Keratinocyte (primary cell): ENCODE data around the gene DACT2. TPM values are rescaled to one million over a fixed set of nuclear protein-coding genes. Genes with fewer than 3 reads are reported as not detected.

Experiments used
- DNase-seq: peaks from one replicate; pipeline ENCODE4 v3.0.0-alpha.2; 2011; ENCODE audit warnings: low read depth, missing footprints, low spot score
- FAIRE-seq: peaks from 2 replicates; lab custom pipeline; 2011; peaks lifted over from hg19 to GRCh38; lab: Jason Lieb, UNC
- H2AFZ ChIP-seq: 2 replicates; pipeline ENCODE4 v1.6.0; 2012; ENCODE audit warnings: low read length, control low read depth, inconsistent platforms; ENCODE audit not compliant: control insufficient read depth
- H3K27ac ChIP-seq: 2 replicates; pipeline ENCODE4 v1.5.1; 2011; ENCODE audit warnings: low read length; ENCODE audit not compliant: control insufficient read depth, insufficient read depth
- H3K27me3 ChIP-seq: 3 replicates; pipeline ENCODE4 v1.6.0; 2011; ENCODE audit warnings: low read length; ENCODE audit not compliant: control insufficient read depth, insufficient read depth; ENCODE audit errors: extremely low read depth
- H3K36me3 ChIP-seq, 2 experiments: 2 replicates in 1 of 2; 3 replicates in 1 of 2; pipeline ENCODE4 v1.5.1; 2011; ENCODE audit warnings: low read length in 2 of 2, mild to moderate bottlenecking in 1 of 2; ENCODE audit not compliant: control insufficient read depth in 2 of 2, insufficient read depth in 2 of 2; ENCODE audit errors: extremely low read depth in 1 of 2
- H3K4me1 ChIP-seq: 3 replicates; pipeline ENCODE4 v1.5.1; 2011; ENCODE audit warnings: low read length; ENCODE audit not compliant: control insufficient read depth, insufficient read depth; ENCODE audit errors: extremely low read depth
- H3K4me2 ChIP-seq: 3 replicates; pipeline ENCODE4 v1.6.0; 2011; ENCODE audit warnings: low read depth, low read length; ENCODE audit not compliant: control insufficient read depth, insufficient read depth; ENCODE audit errors: extremely low read depth
- H3K4me3 ChIP-seq, 3 experiments: fragments of 200-600 bp in 1 of 3; sonication (generic) in 1 of 3; 2 replicates in 2 of 3; 3 replicates in 1 of 3; pipeline ENCODE4 v1.5.1; 2011 to 2016; ENCODE audit warnings: low read length in 3 of 3, mild to moderate bottlenecking in 3 of 3, control low read depth in 2 of 3, inconsistent platforms in 1 of 3, low read depth in 1 of 3, mixed read lengths in 1 of 3, mixed run types in 1 of 3, moderate library complexity in 1 of 3; ENCODE audit not compliant: control insufficient read depth in 2 of 3, insufficient read depth in 2 of 3; ENCODE audit errors: extremely low read depth in 1 of 3
- H3K79me2 ChIP-seq: 2 replicates; pipeline ENCODE4 v1.6.0; 2012; ENCODE audit warnings: low read length; ENCODE audit not compliant: control insufficient read depth, insufficient read depth
- H3K9ac ChIP-seq: 3 replicates; pipeline ENCODE4 v1.6.0; 2011; ENCODE audit warnings: low read length; ENCODE audit not compliant: control insufficient read depth, insufficient read depth; ENCODE audit errors: extremely low read depth
- H3K9me1 ChIP-seq: 3 replicates; pipeline ENCODE4 v1.6.0; 2011; ENCODE audit warnings: low read length; ENCODE audit not compliant: control insufficient read depth, insufficient read depth; ENCODE audit errors: extremely low read depth
- H3K9me3 ChIP-seq: 2 replicates; pipeline ENCODE4 v1.5.1; 2012; ENCODE audit warnings: low read depth, low read length; ENCODE audit not compliant: control insufficient read depth
- H4K20me1 ChIP-seq: 3 replicates; pipeline ENCODE4 v1.6.0; 2011; ENCODE audit warnings: low read length; ENCODE audit not compliant: control insufficient read depth, insufficient read depth; ENCODE audit errors: extremely low read depth
- EZH2 ChIP-seq: IDR thresholded peaks from one replicate; pipeline ENCODE4 v1.6.1; 2012; ENCODE audit warnings: inconsistent platforms, mild to moderate bottlenecking, low read length, moderate library complexity
- dilution Hi-C: fragments of 300-500 bp; cut with MboI; formaldehyde crosslinking; loops from one replicate; pipeline ENCODE4 v1.7.0; 2020; ENCODE audit warnings: low sequenced_read_pairs; ENCODE audit not compliant: extremely low pct_ligation_motif_present
- polyA plus RNA-seq, 5 experiments: library from polyadenylated mRNA; depleted of rRNA in 3 of 5; stranded (reverse) in 3 of 5; stranded (forward) in 1 of 5; unstranded in 1 of 5; fragments of >200 nt; gene quantifications; 1 replicate in 1 of 5; 2 replicates in 3 of 5; 3 replicates in 1 of 5; pipeline versions ENCODE4 v1.2.1 to v1.2.3, GENCODE V29; 2011 to 2012; ENCODE audit warnings: missing spikeins in 2 of 5, low read depth in 1 of 5, low replicate concordance in 1 of 5
- TF ChIP-seq, protein P1 (sequence below), 3 experiments: IDR thresholded peaks in 1 of 3; conservative IDR thresholded peaks in 1 of 3; optimal IDR thresholded peaks in 1 of 3; 2 replicates in 2 of 3; 3 replicates in 1 of 3; pipeline versions ENCODE3 to v1.5.1; 2011; ENCODE audit warnings: low read length in 3 of 3, mild to moderate bottlenecking in 3 of 3, moderate library complexity in 2 of 3, control low read depth in 1 of 3, inconsistent platforms in 1 of 3; ENCODE audit not compliant: insufficient read depth in 2 of 3; ENCODE audit errors: extremely low read depth in 1 of 3

DACT2 gene
- polyA plus RNA-seq, 1 donor (not counting 4 experiments of a cell fraction or from before 2014, with no cell fraction given), result 0.09 TPM

DNA sequence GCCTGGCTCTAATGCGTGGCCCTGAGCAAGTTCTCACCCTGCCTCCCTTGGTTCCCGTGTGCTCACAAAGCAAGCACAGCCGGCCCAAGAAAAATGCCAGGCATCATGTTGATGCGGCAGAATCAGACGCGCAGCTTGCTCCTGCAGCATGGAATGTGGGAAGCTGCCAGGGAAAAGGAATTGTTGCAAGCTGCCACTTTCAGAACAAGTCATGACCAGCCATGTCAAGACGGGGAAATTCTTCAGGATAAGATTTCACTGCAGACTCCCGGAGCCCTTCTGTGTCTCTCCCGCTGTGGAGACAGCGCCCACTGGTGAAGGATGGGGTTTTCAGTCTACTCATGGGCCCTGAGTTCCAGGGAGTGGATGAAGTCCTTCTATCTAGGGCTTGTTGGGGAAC is 4.6 kb downstream of the DACT2 start:
- peak; percentile 59 for DNase-seq
- Histone ChIP-seq H3K27me3 (peaks cover 39% of the 10 kb centered on the region), H3K4me2 (peak overlapping the region; percentile 42), H3K9me3 (no peaks in the 10 kb centered on the region), H3K9me1 (no peaks in the 10 kb centered on the region), H3K36me3 (no peaks in the 10 kb centered on the region), H3K27ac (no peak overlapping the region), H3K9ac (no peak overlapping the region), H2AFZ (no peak overlapping the region), H3K79me2 (no peaks in the 10 kb centered on the region), H3K4me1 (peaks cover 23% of the 10 kb centered on the region), H4K20me1 (no peaks in the 10 kb centered on the region), H3K4me3 (no peak overlapping the region)
- dilution Hi-C loops, result no loop called here
- TF ChIP-seq, protein P1, sequence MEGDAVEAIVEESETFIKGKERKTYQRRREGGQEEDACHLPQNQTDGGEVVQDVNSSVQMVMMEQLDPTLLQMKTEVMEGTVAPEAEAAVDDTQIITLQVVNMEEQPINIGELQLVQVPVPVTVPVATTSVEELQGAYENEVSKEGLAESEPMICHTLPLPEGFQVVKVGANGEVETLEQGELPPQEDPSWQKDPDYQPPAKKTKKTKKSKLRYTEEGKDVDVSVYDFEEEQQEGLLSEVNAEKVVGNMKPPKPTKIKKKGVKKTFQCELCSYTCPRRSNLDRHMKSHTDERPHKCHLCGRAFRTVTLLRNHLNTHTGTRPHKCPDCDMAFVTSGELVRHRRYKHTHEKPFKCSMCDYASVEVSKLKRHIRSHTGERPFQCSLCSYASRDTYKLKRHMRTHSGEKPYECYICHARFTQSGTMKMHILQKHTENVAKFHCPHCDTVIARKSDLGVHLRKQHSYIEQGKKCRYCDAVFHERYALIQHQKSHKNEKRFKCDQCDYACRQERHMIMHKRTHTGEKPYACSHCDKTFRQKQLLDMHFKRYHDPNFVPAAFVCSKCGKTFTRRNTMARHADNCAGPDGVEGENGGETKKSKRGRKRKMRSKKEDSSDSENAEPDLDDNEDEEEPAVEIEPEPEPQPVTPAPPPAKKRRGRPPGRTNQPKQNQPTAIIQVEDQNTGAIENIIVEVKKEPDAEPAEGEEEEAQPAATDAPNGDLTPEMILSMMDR (optimal IDR thresholded peaks at IDR 0.05 in 1 of 3, IDR thresholded peaks at IDR 0.05 in 1 of 3, conservative IDR thresholded peaks at IDR 0.05 in 1 of 3; ENCODE audit: extremely low read depth in 1 of 3, insufficient read depth in 2 of 3, low read length in 3 of 3), result peak; percentile 57 to 67 (median 64)
- no peak for TF ChIP-seq EZH2
- FAIRE-seq, result peak; percentile 84

DNA sequence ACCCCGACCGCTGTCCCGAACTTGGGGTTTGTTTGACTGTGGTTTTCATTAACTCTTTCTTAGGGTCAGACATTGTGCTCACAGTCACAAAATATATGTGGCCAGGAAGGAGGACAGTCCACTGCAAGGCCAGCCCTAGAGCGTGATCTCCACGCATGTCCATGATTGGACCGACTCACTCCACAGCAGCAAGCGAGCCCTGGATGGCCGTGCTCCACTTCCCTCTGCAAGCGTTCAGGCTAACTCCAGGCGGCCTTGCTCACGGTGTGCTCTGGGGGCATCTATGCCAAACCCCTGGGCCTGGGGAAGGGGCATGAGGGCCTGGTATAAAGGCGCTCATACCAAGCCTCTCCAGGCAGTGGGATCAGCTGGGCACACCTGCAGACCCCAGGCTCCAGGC is 5.6 kb downstream of the DACT2 start:
- Histone ChIP-seq H3K4me2 (no peak overlapping the region), H3K27ac (no peak overlapping the region), H3K4me1 (peaks cover 23% of the 10 kb centered on the region), H3K9me1 (no peaks in the 10 kb centered on the region), H3K27me3 (peaks cover 30% of the 10 kb centered on the region), H4K20me1 (no peaks in the 10 kb centered on the region), H3K36me3 (no peaks in the 10 kb centered on the region), H2AFZ (no peak overlapping the region), H3K9me3 (no peaks in the 10 kb centered on the region), H3K9ac (no peak overlapping the region), H3K4me3 (no peak overlapping the region), H3K79me2 (no peaks in the 10 kb centered on the region)
- FAIRE-seq, result no peak
- TF ChIP-seq EZH2, result no peak
- TF ChIP-seq, protein P1 (optimal IDR thresholded peaks at IDR 0.05 in 1 of 3, IDR thresholded peaks at IDR 0.05 in 1 of 3, conservative IDR thresholded peaks at IDR 0.05 in 1 of 3; ENCODE audit: extremely low read depth in 1 of 3, insufficient read depth in 2 of 3, low read length in 3 of 3), result no peak
- DNase-seq, result no peak
- dilution Hi-C loops, result no loop called here
